GM12878 (cell line): Measurements from ENCODE around the gene GOT2. TPM values are rescaled to one million over a fixed set of nuclear protein-coding genes. Genes with fewer than 3 reads are reported as not detected.
A peak's percentile ranks its signal among the peaks of the same experiment; 100 is the strongest.

Experiments used
- ATF7 ChIP-seq: fragments of 450-650 bp; IDR thresholded peaks from 2 replicates; pipeline ENCODE4 v1.6.1; 2016; ENCODE audit warnings: low read depth, mild to moderate bottlenecking
- BMI1 ChIP-seq: fragments of 450-650 bp; IDR thresholded peaks from 2 replicates; pipeline ENCODE4 v1.6.1; 2016; ENCODE audit warnings: mild to moderate bottlenecking, moderate library complexity, borderline replicate concordance
- CEBPZ ChIP-seq: fragments of 150-350 bp; IDR thresholded peaks from 2 replicates; pipeline ENCODE4 v1.6.1; 2016; ENCODE audit warnings: low read depth, low read length
- CHD4 ChIP-seq: fragments of 200-600 bp; sonication (generic); IDR thresholded peaks from 2 replicates; pipeline ENCODE4 v1.6.1; 2016; ENCODE audit warnings: mild to moderate bottlenecking
- ETV6 ChIP-seq, 2 experiments: fragments of 450-650 bp in 1 of 2; IDR thresholded peaks in 1 of 2; conservative IDR thresholded peaks in 1 of 2; 2 replicates each; pipeline ENCODE4 v1.6.1; 2014; ENCODE audit warnings: antibody characterized with exemption in 1 of 2, borderline replicate concordance in 1 of 2, low read depth in 1 of 2, mild to moderate bottlenecking in 1 of 2, moderate library complexity in 1 of 2
- EZH2 ChIP-seq: IDR thresholded peaks from 2 replicates; pipeline ENCODE4 v1.6.1; 2012; ENCODE audit warnings: low read depth, mild to moderate bottlenecking, control low read depth, inconsistent platforms, low read length, borderline replicate concordance; ENCODE audit not compliant: control insufficient read depth
- FOXM1 ChIP-seq: IDR thresholded peaks from 2 replicates; pipeline ENCODE4 v1.6.1; 2012; ENCODE audit warnings: low read depth, mild to moderate bottlenecking, inconsistent platforms, low read length, moderate library complexity
- HDAC6 ChIP-seq: fragments of 200-600 bp; sonication (generic); IDR thresholded peaks from one replicate; pipeline ENCODE4 v1.8.0; 2017; ENCODE audit warnings: antibody characterized with exemption; ENCODE audit not compliant: unreplicated experiment
- HDGF ChIP-seq: fragments of 450-650 bp; IDR thresholded peaks from 2 replicates; pipeline ENCODE4 v1.6.1; 2016; ENCODE audit warnings: antibody characterized with exemption
- IKZF2 ChIP-seq, 2 experiments: fragments of 450-650 bp; IDR thresholded peaks; 2 replicates each; pipeline ENCODE4 v1.6.1; 2017; ENCODE audit warnings: mild to moderate bottlenecking in 2 of 2, moderate library complexity in 2 of 2
- MAX ChIP-seq: IDR thresholded peaks from 2 replicates; pipeline ENCODE4 v1.6.1; 2012; ENCODE audit warnings: low read depth, low read length, improper control_type of control experiment
- MEF2B ChIP-seq: fragments of 450-650 bp; IDR thresholded peaks from 2 replicates; pipeline ENCODE4 v1.6.1; 2018; ENCODE audit warnings: mild to moderate bottlenecking, moderate library complexity; ENCODE audit not compliant: partially characterized antibody, poor library complexity, severe bottlenecking
- MTA3 ChIP-seq: IDR thresholded peaks from 2 replicates; pipeline ENCODE4 v1.6.1; 2012; ENCODE audit warnings: low read length, inconsistent platforms, borderline replicate concordance
- MYC ChIP-seq: IDR thresholded peaks from 2 replicates; pipeline ENCODE4 v1.6.1; 2011; ENCODE audit warnings: mild to moderate bottlenecking, low read length, moderate library complexity, inconsistent platforms; ENCODE audit not compliant: insufficient read depth, insufficient replicate concordance, insufficient read length, severe bottlenecking
- NKRF ChIP-seq: fragments of 450-650 bp; conservative IDR thresholded peaks from 2 replicates; pipeline ENCODE4 v1.6.1; 2017; ENCODE audit warnings: mild to moderate bottlenecking, moderate library complexity
- NR2C1 ChIP-seq: fragments of 450-650 bp; IDR thresholded peaks from 2 replicates; pipeline ENCODE4 v1.6.1; 2017; ENCODE audit warnings: antibody characterized with exemption, mild to moderate bottlenecking, moderate library complexity
- NR2F1 ChIP-seq: fragments of 450-650 bp; conservative IDR thresholded peaks from 2 replicates; pipeline ENCODE4 v1.6.1; 2017; ENCODE audit warnings: mild to moderate bottlenecking
- RAD21 ChIP-seq: IDR thresholded peaks from 2 replicates; pipeline ENCODE4 v1.6.1; 2011; ENCODE audit warnings: mild to moderate bottlenecking, low read depth, low read length, moderate library complexity; ENCODE audit not compliant: insufficient read depth
- RCOR1 ChIP-seq: conservative IDR thresholded peaks from 2 replicates; pipeline ENCODE4 v1.6.1; 2012; ENCODE audit warnings: low read depth, low read length, improper control_type of control experiment
- SIN3A ChIP-seq: IDR thresholded peaks from 2 replicates; pipeline ENCODE4 v1.6.1; 2012; ENCODE audit warnings: low read depth, low read length, improper control_type of control experiment
- SPI1 ChIP-seq: IDR thresholded peaks from 2 replicates; pipeline ENCODE4 v1.6.1; 2011; ENCODE audit warnings: low read depth, mild to moderate bottlenecking, low read length, moderate library complexity, borderline replicate concordance; ENCODE audit not compliant: insufficient read depth
- SRF ChIP-seq, 2 experiments: IDR thresholded peaks; 2 replicates each; pipeline ENCODE4 v1.6.1; 2011; ENCODE audit warnings: low read depth in 2 of 2, low read length in 2 of 2, mild to moderate bottlenecking in 1 of 2, moderate library complexity in 1 of 2
- YBX1 ChIP-seq: fragments of 450-650 bp; IDR thresholded peaks from 2 replicates; pipeline ENCODE4 v1.6.1; 2016; ENCODE audit warnings: antibody characterized with exemption
- ZNF217 ChIP-seq: fragments of 450-650 bp; IDR thresholded peaks from 2 replicates; pipeline ENCODE4 v1.6.1; 2017; ENCODE audit warnings: antibody characterized with exemption, mild to moderate bottlenecking
- ZNF384 ChIP-seq: IDR thresholded peaks from 2 replicates; pipeline ENCODE4 v1.6.1; 2012; ENCODE audit warnings: low read depth, mild to moderate bottlenecking, low read length, improper control_type of control experiment, borderline replicate concordance
- ZNF622 ChIP-seq: fragments of 450-650 bp; IDR thresholded peaks from 2 replicates; pipeline ENCODE4 v1.6.1; 2017; ENCODE audit warnings: mild to moderate bottlenecking, inconsistent platforms
- ZSCAN29 ChIP-seq: fragments of 450-650 bp; IDR thresholded peaks from 2 replicates; pipeline ENCODE4 v1.6.1; 2017; ENCODE audit warnings: mild to moderate bottlenecking, moderate library complexity
- polyA plus RNA-seq, 11 experiments: library from polyadenylated mRNA; depleted of rRNA in 4 of 11; unstranded in 6 of 11; stranded (reverse) in 5 of 11; fragments of >200 nt; fragmentation: Nextera tagmentation in 4 of 11; fragmentation: Illumina TruSeq in 1 of 11; extraction: Ambion mirVana in 4 of 11; extraction: Trizol in 1 of 11; gene quantifications; 1 replicate in 1 of 11; 2 replicates in 10 of 11; pipeline versions ENCODE4 v1.2.1 to v1.2.3, GENCODE V29; 2011 to 2016; ENCODE audit warnings: inconsistent platforms in 2 of 11, missing spikeins in 2 of 11, low read depth in 1 of 11
- total RNA-seq, 4 experiments: library from RNA; depleted of rRNA in 3 of 4; stranded (reverse); fragments of >200 nt in 3 of 4; fragmentation: Illumina TruSeq in 1 of 4; extraction: Trizol in 1 of 4; gene quantifications; 2 replicates each; pipeline versions ENCODE4 v1.2.1 to v1.2.3, GENCODE V29; 2013 to 2021

GOT2 gene
- total and polyA plus RNA-seq, 10 of the 15 experiments (the other 5 are each of a cell fraction or from before 2014, with no cell fraction given): 41.7 to 235 (median 83.7) TPM

GRCh38 chr16:58732545-58733247 lies 1.4 kb downstream of the GOT2 start (continued):
- TF ChIP-seq CEBPZ: no peak
- TF ChIP-seq ZNF217: no peak
- TF ChIP-seq SPI1: peak; percentile 14; the same call in 1 of the 2 replicates
- TF ChIP-seq HDGF: no peak
- TF ChIP-seq NR2C1: no peak
- no peak for TF ChIP-seq ZSCAN29
- no peak for TF ChIP-seq NR2F1
- 0 out of 2 replicates have a peak, but pooled peaks have one; percentile 44 for TF ChIP-seq MTA3
- no peak for TF ChIP-seq BMI1
- 0 out of 2 replicates have a peak, but pooled peaks have one; percentile 38 for TF ChIP-seq ATF7
- no peak for TF ChIP-seq CHD4
- TF ChIP-seq HDAC6: no peak
- peak; percentile 87 for TF ChIP-seq MEF2B
- no peak for TF ChIP-seq FOXM1
- no peak for TF ChIP-seq YBX1
- no peak for TF ChIP-seq MYC
- TF ChIP-seq ZNF384: no peak
- TF ChIP-seq IKZF2 (IDR thresholded peaks at IDR 0.05): 0 out of 4 replicates have a peak, but pooled peaks of 1 of the 2 experiments have one; percentile 34
- TF ChIP-seq SRF (IDR thresholded peaks at IDR 0.05; ENCODE audit: low read depth in 2 of 2, low read length in 2 of 2): no peak
- TF ChIP-seq SIN3A: no peak
- no peak for TF ChIP-seq MAX
- no peak for TF ChIP-seq RCOR1
- TF ChIP-seq RAD21: no peak
- TF ChIP-seq NKRF: no peak
- no peak for TF ChIP-seq ETV6 (conservative IDR thresholded peaks at IDR 0.05 in 1 of 2, IDR thresholded peaks at IDR 0.05 in 1 of 2; ENCODE audit: borderline replicate concordance in 1 of 2, low read depth in 1 of 2)
- no peak for TF ChIP-seq ZNF622
- no peak for TF ChIP-seq EZH2
